Keratinocyte (primary cell): ENCODE results near the gene ZNF92. TPM values are rescaled to one million over a fixed set of nuclear protein-coding genes. Genes with fewer than 3 reads are reported as not detected.

ENCODE experiments used
- DNase-seq: peaks from one replicate; pipeline ENCODE4 v3.0.0-alpha.2; 2011; ENCODE audit warnings: low read depth, missing footprints, low spot score
- FAIRE-seq: peaks from 2 replicates; lab custom pipeline; 2011; peaks lifted over from hg19 to GRCh38; lab: Jason Lieb, UNC
- H2AFZ ChIP-seq: 2 replicates; pipeline ENCODE4 v1.6.0; 2012; ENCODE audit warnings: low read length, control low read depth, inconsistent platforms; ENCODE audit not compliant: control insufficient read depth
- H3K27ac ChIP-seq: 2 replicates; pipeline ENCODE4 v1.5.1; 2011; ENCODE audit warnings: low read length; ENCODE audit not compliant: control insufficient read depth, insufficient read depth
- H3K27me3 ChIP-seq: 3 replicates; pipeline ENCODE4 v1.6.0; 2011; ENCODE audit warnings: low read length; ENCODE audit not compliant: control insufficient read depth, insufficient read depth; ENCODE audit errors: extremely low read depth
- H3K36me3 ChIP-seq, 2 experiments: 2 replicates in 1 of 2; 3 replicates in 1 of 2; pipeline ENCODE4 v1.5.1; 2011; ENCODE audit warnings: low read length in 2 of 2, mild to moderate bottlenecking in 1 of 2; ENCODE audit not compliant: control insufficient read depth in 2 of 2, insufficient read depth in 2 of 2; ENCODE audit errors: extremely low read depth in 1 of 2
- H3K4me1 ChIP-seq: 3 replicates; pipeline ENCODE4 v1.5.1; 2011; ENCODE audit warnings: low read length; ENCODE audit not compliant: control insufficient read depth, insufficient read depth; ENCODE audit errors: extremely low read depth
- H3K4me2 ChIP-seq: 3 replicates; pipeline ENCODE4 v1.6.0; 2011; ENCODE audit warnings: low read depth, low read length; ENCODE audit not compliant: control insufficient read depth, insufficient read depth; ENCODE audit errors: extremely low read depth
- H3K4me3 ChIP-seq, 3 experiments: fragments of 200-600 bp in 1 of 3; sonication (generic) in 1 of 3; 2 replicates in 2 of 3; 3 replicates in 1 of 3; pipeline ENCODE4 v1.5.1; 2011 to 2016; ENCODE audit warnings: low read length in 3 of 3, mild to moderate bottlenecking in 3 of 3, control low read depth in 2 of 3, inconsistent platforms in 1 of 3, low read depth in 1 of 3, mixed read lengths in 1 of 3, mixed run types in 1 of 3, moderate library complexity in 1 of 3; ENCODE audit not compliant: control insufficient read depth in 2 of 3, insufficient read depth in 2 of 3; ENCODE audit errors: extremely low read depth in 1 of 3
- H3K79me2 ChIP-seq: 2 replicates; pipeline ENCODE4 v1.6.0; 2012; ENCODE audit warnings: low read length; ENCODE audit not compliant: control insufficient read depth, insufficient read depth
- H3K9ac ChIP-seq: 3 replicates; pipeline ENCODE4 v1.6.0; 2011; ENCODE audit warnings: low read length; ENCODE audit not compliant: control insufficient read depth, insufficient read depth; ENCODE audit errors: extremely low read depth
- H3K9me1 ChIP-seq: 3 replicates; pipeline ENCODE4 v1.6.0; 2011; ENCODE audit warnings: low read length; ENCODE audit not compliant: control insufficient read depth, insufficient read depth; ENCODE audit errors: extremely low read depth
- H3K9me3 ChIP-seq: 2 replicates; pipeline ENCODE4 v1.5.1; 2012; ENCODE audit warnings: low read depth, low read length; ENCODE audit not compliant: control insufficient read depth
- H4K20me1 ChIP-seq: 3 replicates; pipeline ENCODE4 v1.6.0; 2011; ENCODE audit warnings: low read length; ENCODE audit not compliant: control insufficient read depth, insufficient read depth; ENCODE audit errors: extremely low read depth
- EZH2 ChIP-seq: IDR thresholded peaks from one replicate; pipeline ENCODE4 v1.6.1; 2012; ENCODE audit warnings: inconsistent platforms, mild to moderate bottlenecking, low read length, moderate library complexity
- dilution Hi-C: fragments of 300-500 bp; cut with MboI; formaldehyde crosslinking; loops from one replicate; pipeline ENCODE4 v1.7.0; 2020; ENCODE audit warnings: low sequenced_read_pairs; ENCODE audit not compliant: extremely low pct_ligation_motif_present
- polyA plus RNA-seq, 5 experiments: library from polyadenylated mRNA; depleted of rRNA in 3 of 5; stranded (reverse) in 3 of 5; stranded (forward) in 1 of 5; unstranded in 1 of 5; fragments of >200 nt; gene quantifications; 1 replicate in 1 of 5; 2 replicates in 3 of 5; 3 replicates in 1 of 5; pipeline versions ENCODE4 v1.2.1 to v1.2.3, GENCODE V29; 2011 to 2012; ENCODE audit warnings: missing spikeins in 2 of 5, low read depth in 1 of 5, low replicate concordance in 1 of 5
- TF ChIP-seq, protein P1 (sequence below), 3 experiments: IDR thresholded peaks in 1 of 3; conservative IDR thresholded peaks in 1 of 3; optimal IDR thresholded peaks in 1 of 3; 2 replicates in 2 of 3; 3 replicates in 1 of 3; pipeline versions ENCODE3 to v1.5.1; 2011; ENCODE audit warnings: low read length in 3 of 3, mild to moderate bottlenecking in 3 of 3, moderate library complexity in 2 of 3, control low read depth in 1 of 3, inconsistent platforms in 1 of 3; ENCODE audit not compliant: insufficient read depth in 2 of 3; ENCODE audit errors: extremely low read depth in 1 of 3

Gene ZNF92
- polyA plus RNA-seq, 1 donor (not counting 4 experiments of a cell fraction or from before 2014, with no cell fraction given) = 3.3 TPM

DNA sequence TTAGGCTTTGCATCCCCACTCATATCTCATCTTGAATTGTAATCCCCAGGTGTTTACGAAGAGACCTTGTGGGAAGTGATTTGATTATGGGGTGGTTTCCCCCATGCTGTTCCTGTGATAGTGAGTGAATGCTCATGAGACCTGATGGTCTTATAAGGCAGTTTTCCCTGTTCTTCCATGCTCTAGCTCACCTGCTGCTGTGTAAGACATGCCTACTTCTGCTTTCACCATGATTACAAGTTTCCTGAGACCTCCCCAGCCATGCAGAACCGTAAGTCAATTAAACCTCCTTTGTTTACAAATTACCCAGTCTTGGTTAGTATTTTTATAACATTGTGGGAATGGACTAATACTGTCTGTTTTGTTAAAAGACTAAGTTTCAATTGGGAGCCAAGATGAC is 35.3 kb upstream of the ZNF92 start:
- dilution Hi-C loops = no loop called here
- H3K9ac ChIP-seq = no peak overlapping the region
- H3K9me1 ChIP-seq = no peaks in the 10 kb centered on the region
- no peak overlapping the region for H3K4me3 ChIP-seq
- no peaks in the 10 kb centered on the region for H3K36me3 ChIP-seq
- H3K4me1 ChIP-seq = no peaks in the 10 kb centered on the region
- H3K4me2 ChIP-seq = no peak overlapping the region
- FAIRE-seq (no peak), DNase-seq (no peak)
- no peak overlapping the region for H2AFZ ChIP-seq
- TF ChIP-seq, protein P1, sequence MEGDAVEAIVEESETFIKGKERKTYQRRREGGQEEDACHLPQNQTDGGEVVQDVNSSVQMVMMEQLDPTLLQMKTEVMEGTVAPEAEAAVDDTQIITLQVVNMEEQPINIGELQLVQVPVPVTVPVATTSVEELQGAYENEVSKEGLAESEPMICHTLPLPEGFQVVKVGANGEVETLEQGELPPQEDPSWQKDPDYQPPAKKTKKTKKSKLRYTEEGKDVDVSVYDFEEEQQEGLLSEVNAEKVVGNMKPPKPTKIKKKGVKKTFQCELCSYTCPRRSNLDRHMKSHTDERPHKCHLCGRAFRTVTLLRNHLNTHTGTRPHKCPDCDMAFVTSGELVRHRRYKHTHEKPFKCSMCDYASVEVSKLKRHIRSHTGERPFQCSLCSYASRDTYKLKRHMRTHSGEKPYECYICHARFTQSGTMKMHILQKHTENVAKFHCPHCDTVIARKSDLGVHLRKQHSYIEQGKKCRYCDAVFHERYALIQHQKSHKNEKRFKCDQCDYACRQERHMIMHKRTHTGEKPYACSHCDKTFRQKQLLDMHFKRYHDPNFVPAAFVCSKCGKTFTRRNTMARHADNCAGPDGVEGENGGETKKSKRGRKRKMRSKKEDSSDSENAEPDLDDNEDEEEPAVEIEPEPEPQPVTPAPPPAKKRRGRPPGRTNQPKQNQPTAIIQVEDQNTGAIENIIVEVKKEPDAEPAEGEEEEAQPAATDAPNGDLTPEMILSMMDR (optimal IDR thresholded peaks at IDR 0.05 in 1 of 3, IDR thresholded peaks at IDR 0.05 in 1 of 3, conservative IDR thresholded peaks at IDR 0.05 in 1 of 3; ENCODE audit: extremely low read depth in 1 of 3, insufficient read depth in 2 of 3, low read length in 3 of 3) = no peak
- no peak for TF ChIP-seq EZH2
- H3K27ac ChIP-seq = no peak overlapping the region
- no peaks in the 10 kb centered on the region for H3K27me3 ChIP-seq
- H3K79me2 ChIP-seq = no peaks in the 10 kb centered on the region
- no peaks in the 10 kb centered on the region for H4K20me1 ChIP-seq
- no peaks in the 10 kb centered on the region for H3K9me3 ChIP-seq

DNA sequence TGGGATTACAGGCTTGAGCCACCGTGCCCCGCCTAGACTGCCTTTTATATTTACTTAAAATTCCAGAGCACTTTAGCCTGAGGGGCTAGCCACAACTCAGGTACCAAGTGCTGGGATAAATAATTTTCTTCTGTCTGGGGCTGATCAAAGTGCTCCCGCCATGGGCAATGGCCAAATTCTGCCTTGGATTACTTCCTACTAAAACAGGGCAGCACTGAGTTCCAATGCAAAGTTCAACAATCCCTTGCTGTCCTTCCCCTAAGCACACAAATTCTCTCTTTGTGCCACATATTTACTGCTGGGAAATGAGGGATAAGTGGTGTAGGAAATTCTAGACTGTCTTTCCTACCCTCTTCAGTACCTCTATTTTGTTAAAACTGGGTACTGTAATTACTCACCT is 34.4 kb upstream of the ZNF92 start:
- no peak overlapping the region for H3K4me3 ChIP-seq
- no peaks in the 10 kb centered on the region for H3K9me3 ChIP-seq
- H3K4me1 ChIP-seq = no peaks in the 10 kb centered on the region
- H3K27me3 ChIP-seq = no peaks in the 10 kb centered on the region
- H3K79me2 ChIP-seq = no peaks in the 10 kb centered on the region
- H4K20me1 ChIP-seq = no peaks in the 10 kb centered on the region
- DNase-seq = no peak
- H3K9me1 ChIP-seq = no peaks in the 10 kb centered on the region
- H2AFZ ChIP-seq = no peak overlapping the region
- H3K4me2 ChIP-seq = no peak overlapping the region
- no peak overlapping the region for H3K27ac ChIP-seq
- no peak for FAIRE-seq
- TF ChIP-seq, protein P1 (optimal IDR thresholded peaks at IDR 0.05 in 1 of 3, IDR thresholded peaks at IDR 0.05 in 1 of 3, conservative IDR thresholded peaks at IDR 0.05 in 1 of 3; ENCODE audit: extremely low read depth in 1 of 3, insufficient read depth in 2 of 3, low read length in 3 of 3) = no peak
- TF ChIP-seq EZH2 = no peak
- H3K9ac ChIP-seq = no peak overlapping the region
- dilution Hi-C loops = no loop called here
- H3K36me3 ChIP-seq = no peaks in the 10 kb centered on the region
